Spleen (tissue), 11 donors: Measurements from ENCODE around the gene HSF2. TPM values are rescaled to one million over a fixed set of nuclear protein-coding genes. Genes with fewer than 3 reads are reported as not detected.

Experiments
- DNase-seq: peaks from one replicate; pipeline ENCODE4 v3.0.0-alpha.2; 2020
- H3K27ac ChIP-seq, 8 donors: fragments of 200-600 bp; sonication (generic) in 7 of 8; 1 replicate in 4 of 8; 2 replicates in 4 of 8; pipeline versions ENCODE4 v1.5.0 to v1.8.0; 2016 to 2021; ENCODE audit warnings: inconsistent platforms in 4 of 8, mild to moderate bottlenecking in 4 of 8, moderate library complexity in 1 of 8
- H3K27me3 ChIP-seq, 7 donors: fragments of 200-600 bp; sonication (generic) in 6 of 7; replicated peaks in 1 of 7; 1 replicate in 4 of 7; 2 replicates in 3 of 7; pipeline versions ENCODE4 v1.5.0 to v1.8.0; 2016 to 2021; ENCODE audit warnings: inconsistent platforms in 3 of 7, mild to moderate bottlenecking in 1 of 7
- H3K36me3 ChIP-seq, 6 donors: fragments of 200-600 bp; sonication (generic) in 5 of 6; 1 replicate in 4 of 6; 2 replicates in 2 of 6; pipeline versions ENCODE4 v1.5.0 to v1.8.0; 2016 to 2021; ENCODE audit warnings: inconsistent platforms in 2 of 6
- H3K4me1 ChIP-seq, 6 donors: fragments of 200-600 bp; sonication (generic) in 5 of 6; 1 replicate in 3 of 6; 2 replicates in 3 of 6; pipeline versions ENCODE4 v1.5.0 to v1.8.0; 2016 to 2021; ENCODE audit warnings: inconsistent platforms in 3 of 6
- H3K4me3 ChIP-seq, 8 donors: fragments of 200-600 bp; sonication (generic) in 7 of 8; 1 replicate in 4 of 8; 2 replicates in 4 of 8; pipeline versions ENCODE4 v1.5.0 to v1.8.0; 2016 to 2021; ENCODE audit warnings: inconsistent platforms in 4 of 8, mild to moderate bottlenecking in 4 of 8, moderate library complexity in 2 of 8
- H3K9me3 ChIP-seq, 8 donors: fragments of 200-600 bp; sonication (generic) in 7 of 8; 1 replicate in 4 of 8; 2 replicates in 4 of 8; pipeline versions ENCODE4 v1.5.0 to v1.8.0; 2016 to 2021; ENCODE audit warnings: inconsistent platforms in 4 of 8
- POLR2A ChIP-seq, 3 donors: fragments of 450-650 bp; IDR thresholded peaks; one replicate each; pipeline ENCODE4 v1.5.1; 2017; ENCODE audit warnings: antibody characterized with exemption in 3 of 3, mild to moderate bottlenecking in 1 of 3
- POLR2AphosphoS5 ChIP-seq, 3 donors: sonication (generic); formaldehyde crosslinking; IDR thresholded peaks; one replicate each; pipeline ENCODE4 v1.5.1; 2017; ENCODE audit warnings: antibody characterized with exemption in 3 of 3
- WGBS, 5 donors: extraction: QIAGEN DNeasy Blood & Tissue Kit in 3 of 5; methylation state at CpG; one replicate each; pipeline versions ENCODE4 v1.1.5 to v1.1.7; 2013 to 2018; 5-methylcytosine and 5-hydroxymethylcytosine counted together
- intact Hi-C: fragments of 100-400 bp; cut with DNase I; formaldehyde crosslinking; loops from one replicate; pipeline ENCODE4 v1.15.0; 2023; ENCODE audit warnings: low total_unique reads
- polyA plus RNA-seq, 3 donors: library from polyadenylated mRNA; stranded (reverse); fragments of 200-250 nt; gene quantifications; one replicate each; pipeline ENCODE4 v1.2.1, GENCODE V29; 2013
- total RNA-seq, 7 donors: library from RNA; depleted of rRNA in 3 of 7; stranded (reverse); fragments of >200 nt in 3 of 7; fragmentation: NEBNext Ultra II Directional in 4 of 7; extraction: Animal tissue kit (Norgen Biotek cat#: 25700) in 4 of 7; gene quantifications; one replicate each; pipeline versions ENCODE4 v1.1.0 to v1.2.1, GENCODE V29; 2016 to 2021
- TF ChIP-seq, protein P1 (sequence below), 11 experiments: fragments of 200-600 bp in 7 of 11; fragments of 450-650 bp in 4 of 11; sonication (generic) in 4 of 11; IDR thresholded peaks in 8 of 11; conservative IDR thresholded peaks in 3 of 11; 1 replicate in 7 of 11; 2 replicates in 4 of 11; pipeline versions ENCODE4 v1.4.0 to v1.8.0; 2016 to 2021; ENCODE audit warnings: antibody characterized with exemption in 11 of 11, inconsistent platforms in 4 of 11, mild to moderate bottlenecking in 1 of 11
- donor health status: healthy with polysubstance abuse.
- donor health status: DM: no; HTN: no; CAD: no; lungs with moderate emphysema.
- donor health status: DM: no; HTN: no; CAD: no.
- donor health status: Bipolar disorder and iron deficiency.
- donor health status: healthy.
- donor health status: DM: no; HTN: no; CAD: no.
- donor health status: DM: yes; HTN: yes; CAD: no.

The HSF2 gene
- total and polyA plus RNA-seq, 10 donors, result 7.5 to 18.2 (median 10.6) TPM

DNA sequence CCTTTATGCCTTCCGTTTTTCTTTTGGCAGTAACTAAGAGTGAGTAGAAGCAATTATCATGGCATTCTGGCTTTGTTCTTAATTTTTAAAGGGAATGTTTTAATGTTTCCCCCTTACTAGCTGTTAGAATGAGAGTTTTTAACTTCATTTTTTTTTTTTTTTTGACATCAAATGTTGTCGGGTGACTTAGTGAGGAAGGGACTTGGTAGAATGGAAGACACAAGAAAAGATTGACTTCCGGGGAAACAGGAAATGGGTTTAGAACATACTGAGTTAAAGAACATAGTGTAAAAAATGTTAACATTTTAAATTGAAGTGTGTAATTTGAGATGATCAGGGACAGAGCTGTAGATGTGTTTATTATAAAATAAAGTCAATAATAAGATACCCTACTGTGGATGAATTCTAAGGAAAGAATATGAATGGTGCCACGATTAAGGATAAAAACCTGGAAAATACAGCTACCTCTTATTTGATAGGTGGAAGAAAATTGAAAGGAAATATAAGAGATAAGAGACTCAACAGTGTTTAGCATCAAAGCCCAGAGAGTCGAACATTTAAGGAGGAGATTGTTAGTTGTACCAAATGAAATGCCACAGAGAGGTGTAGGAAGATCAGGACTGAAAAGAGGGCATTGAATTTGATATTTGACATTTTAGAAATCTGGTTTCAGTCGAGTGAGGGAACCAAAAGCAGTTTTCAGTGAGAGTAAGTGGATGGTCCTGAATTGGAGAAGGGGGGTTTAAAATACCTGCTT, 9.4 kb downstream of the HSF2 start:
- Histone ChIP-seq H3K9me3 (no peaks in the 10 kb centered on the region), H3K36me3 (peaks cover 0 to 19% (median 5%) of the 10 kb centered on the region in 6 donors), H3K4me3 (no peak overlapping the region), H3K4me1 (peaks cover 0 to 52% (median 2%) of the 10 kb centered on the region in 6 donors), H3K27me3 (no peaks in the 10 kb centered on the region), H3K27ac (peak overlapping the region in 4 of 8 donors; percentile 22 to 37 (median 34))
- DNase-seq, result no peak
- intact Hi-C loops, result no loop called here
- 60 to 73% (median 70%) methylated on average over 6 of the region's 6 CpGs for WGBS, 5 donors
- TF ChIP-seq POLR2A (IDR thresholded peaks at IDR 0.05), result no peak
- no peak for TF ChIP-seq POLR2AphosphoS5 (IDR thresholded peaks at IDR 0.05)
- TF ChIP-seq, protein P1, sequence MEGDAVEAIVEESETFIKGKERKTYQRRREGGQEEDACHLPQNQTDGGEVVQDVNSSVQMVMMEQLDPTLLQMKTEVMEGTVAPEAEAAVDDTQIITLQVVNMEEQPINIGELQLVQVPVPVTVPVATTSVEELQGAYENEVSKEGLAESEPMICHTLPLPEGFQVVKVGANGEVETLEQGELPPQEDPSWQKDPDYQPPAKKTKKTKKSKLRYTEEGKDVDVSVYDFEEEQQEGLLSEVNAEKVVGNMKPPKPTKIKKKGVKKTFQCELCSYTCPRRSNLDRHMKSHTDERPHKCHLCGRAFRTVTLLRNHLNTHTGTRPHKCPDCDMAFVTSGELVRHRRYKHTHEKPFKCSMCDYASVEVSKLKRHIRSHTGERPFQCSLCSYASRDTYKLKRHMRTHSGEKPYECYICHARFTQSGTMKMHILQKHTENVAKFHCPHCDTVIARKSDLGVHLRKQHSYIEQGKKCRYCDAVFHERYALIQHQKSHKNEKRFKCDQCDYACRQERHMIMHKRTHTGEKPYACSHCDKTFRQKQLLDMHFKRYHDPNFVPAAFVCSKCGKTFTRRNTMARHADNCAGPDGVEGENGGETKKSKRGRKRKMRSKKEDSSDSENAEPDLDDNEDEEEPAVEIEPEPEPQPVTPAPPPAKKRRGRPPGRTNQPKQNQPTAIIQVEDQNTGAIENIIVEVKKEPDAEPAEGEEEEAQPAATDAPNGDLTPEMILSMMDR (IDR thresholded peaks at IDR 0.05 in 8 of 11, conservative IDR thresholded peaks at IDR 0.05 in 3 of 11), result no peak

DNA sequence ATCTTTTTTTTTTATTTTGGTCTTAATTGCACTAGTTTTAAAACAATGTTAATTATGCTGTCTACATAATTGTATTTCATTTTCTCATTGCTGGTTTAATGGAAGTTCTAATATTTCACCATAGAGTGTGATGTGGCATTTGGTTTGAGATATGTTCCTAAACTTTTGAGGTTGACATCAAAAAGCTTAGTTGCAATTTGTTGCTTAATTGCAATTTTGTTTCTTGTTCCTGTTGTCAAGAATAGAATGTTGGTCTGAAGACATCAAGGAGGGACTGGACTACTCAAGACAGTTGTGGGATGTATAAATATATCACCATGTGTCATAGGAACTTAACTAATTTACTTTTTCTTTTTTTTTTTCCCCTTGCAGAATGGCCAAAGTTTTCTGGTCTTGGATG, 12.5 kb downstream of the HSF2 start:
- no peak for DNase-seq
- intact Hi-C loops, result loop anchor here (10.0 kb wide), 1 partner anchor 53 kb away; no protein-coding TSS in a partner anchor
- peaks cover 0 to 50% (median 10%) of the 10 kb centered on the region in 6 donors for H3K36me3 ChIP-seq
- no peak overlapping the region for H3K4me3 ChIP-seq
- TF ChIP-seq POLR2A (IDR thresholded peaks at IDR 0.05) (no peak), POLR2AphosphoS5 (IDR thresholded peaks at IDR 0.05) (no peak)
- TF ChIP-seq, protein P1 (IDR thresholded peaks at IDR 0.05 in 8 of 11, conservative IDR thresholded peaks at IDR 0.05 in 3 of 11), result no peak
- no peaks in the 10 kb centered on the region for H3K9me3 ChIP-seq
- H3K27me3 ChIP-seq, result no peaks in the 10 kb centered on the region
- H3K4me1 ChIP-seq, result peaks cover 0 to 36% (median 2%) of the 10 kb centered on the region in 6 donors
- H3K27ac ChIP-seq, result no peak overlapping the region

DNA sequence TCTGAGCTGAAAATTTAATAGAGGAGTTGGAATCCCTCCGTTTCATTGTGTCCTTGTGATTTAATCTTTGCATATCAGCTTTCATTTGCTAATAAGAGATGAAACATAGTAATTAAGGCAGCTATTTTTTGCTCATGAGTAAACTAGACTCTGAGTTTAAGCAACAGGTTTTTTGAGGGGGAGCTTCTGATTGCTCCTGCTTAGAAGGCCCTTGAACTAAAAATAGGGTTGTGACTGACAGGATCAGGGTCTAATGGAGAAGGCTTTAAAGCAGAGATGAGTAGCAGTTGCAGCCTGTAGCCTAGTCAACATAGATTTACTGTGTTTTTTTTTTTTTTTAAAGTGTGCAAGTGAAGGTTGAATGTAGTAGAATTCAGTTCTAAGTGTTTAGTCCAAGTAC, 17.4 kb downstream of the HSF2 start:
- no peaks in the 10 kb centered on the region for H3K9me3 ChIP-seq
- DNase-seq, result no peak
- no peak overlapping the region for H3K27ac ChIP-seq
- TF ChIP-seq POLR2AphosphoS5 (IDR thresholded peaks at IDR 0.05), result no peak
- no peak for TF ChIP-seq POLR2A (IDR thresholded peaks at IDR 0.05)
- TF ChIP-seq, protein P1 (IDR thresholded peaks at IDR 0.05 in 8 of 11, conservative IDR thresholded peaks at IDR 0.05 in 3 of 11), result no peak
- H3K4me3 ChIP-seq, result no peak overlapping the region
- 88 to 95% (median 92%) methylated on average over 1 of the region's 1 CpG for WGBS, 5 donors
- H3K27me3 ChIP-seq, result no peaks in the 10 kb centered on the region
- intact Hi-C loops, result loop anchor here (10.0 kb wide), 1 partner anchor 48 kb away; no protein-coding TSS in a partner anchor
- H3K36me3 ChIP-seq, result peaks cover 0 to 95% (median 24%) of the 10 kb centered on the region in 6 donors
- no peaks in the 10 kb centered on the region for H3K4me1 ChIP-seq

DNA sequence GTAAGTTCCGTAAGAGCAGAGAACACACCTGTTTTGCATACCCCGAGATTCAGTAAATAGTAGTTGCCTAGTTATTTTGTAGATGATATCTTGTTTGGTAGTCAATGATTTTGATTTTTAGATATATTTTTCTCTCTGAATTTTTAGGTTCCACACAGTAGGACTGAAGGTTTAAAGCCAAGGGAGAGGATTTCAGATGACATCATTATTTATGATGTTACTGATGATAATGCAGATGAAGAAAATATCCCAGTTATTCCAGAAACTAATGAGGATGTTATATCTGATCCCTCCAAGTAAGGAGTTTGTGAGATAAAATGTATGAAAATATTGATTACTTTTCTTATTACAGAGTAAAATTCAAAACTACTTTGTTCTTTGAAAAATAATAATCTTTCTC, 22.6 kb downstream of the HSF2 start:
- Histone ChIP-seq H3K36me3 (peaks cover 0 to 97% (median 32%) of the 10 kb centered on the region in 6 donors), H3K4me1 (no peaks in the 10 kb centered on the region)
- intact Hi-C loops, result no loop called here

More for the DNA sequence above, 22.6 kb downstream of the HSF2 start:
- DNase-seq, result no peak
- WGBS, 5 donors, result 93 to 99% (median 97%) methylated on average over 2 of the region's 2 CpGs
- TF ChIP-seq, protein P1 (IDR thresholded peaks at IDR 0.05 in 8 of 11, conservative IDR thresholded peaks at IDR 0.05 in 3 of 11), result no peak
- TF ChIP-seq POLR2AphosphoS5 (IDR thresholded peaks at IDR 0.05) (no peak), POLR2A (IDR thresholded peaks at IDR 0.05) (no peak)
- Histone ChIP-seq H3K27me3 (no peaks in the 10 kb centered on the region), H3K27ac (no peak overlapping the region), H3K9me3 (no peaks in the 10 kb centered on the region), H3K4me3 (no peak overlapping the region)
